BE2C (cell line): ENCODE results near the gene SSBP1.

Experiments used
- DNase-seq: peaks from one replicate; pipeline ENCODE4 v3.0.0-alpha.2; 2020
- H3K27me3 ChIP-seq: fragments of 250-450 bp; sonication (Bioruptor Pico); 2 replicates; pipeline ENCODE4 v1.5.1; 2020; ENCODE audit warnings: mild to moderate bottlenecking
- H3K36me3 ChIP-seq: fragments of 250-450 bp; sonication (Bioruptor Pico); 2 replicates; pipeline ENCODE4 v1.5.1; 2020; ENCODE audit warnings: mild to moderate bottlenecking
- H3K4me1 ChIP-seq: fragments of 250-450 bp; sonication (Bioruptor Pico); 2 replicates; pipeline ENCODE4 v1.5.1; 2020
- H3K4me3 ChIP-seq: 2 replicates; pipeline ENCODE4 v1.5.1; 2011; ENCODE audit warnings: low read depth, low read length
- H3K9me3 ChIP-seq: fragments of 250-450 bp; sonication (Bioruptor Pico); 2 replicates; pipeline ENCODE4 v1.5.1; 2020
- TF ChIP-seq, protein P1 (sequence below): IDR thresholded peaks from 2 replicates; pipeline ENCODE4 v1.5.1; 2012; ENCODE audit warnings: mild to moderate bottlenecking, low read depth, low read length

Gene SSBP1

DNA sequence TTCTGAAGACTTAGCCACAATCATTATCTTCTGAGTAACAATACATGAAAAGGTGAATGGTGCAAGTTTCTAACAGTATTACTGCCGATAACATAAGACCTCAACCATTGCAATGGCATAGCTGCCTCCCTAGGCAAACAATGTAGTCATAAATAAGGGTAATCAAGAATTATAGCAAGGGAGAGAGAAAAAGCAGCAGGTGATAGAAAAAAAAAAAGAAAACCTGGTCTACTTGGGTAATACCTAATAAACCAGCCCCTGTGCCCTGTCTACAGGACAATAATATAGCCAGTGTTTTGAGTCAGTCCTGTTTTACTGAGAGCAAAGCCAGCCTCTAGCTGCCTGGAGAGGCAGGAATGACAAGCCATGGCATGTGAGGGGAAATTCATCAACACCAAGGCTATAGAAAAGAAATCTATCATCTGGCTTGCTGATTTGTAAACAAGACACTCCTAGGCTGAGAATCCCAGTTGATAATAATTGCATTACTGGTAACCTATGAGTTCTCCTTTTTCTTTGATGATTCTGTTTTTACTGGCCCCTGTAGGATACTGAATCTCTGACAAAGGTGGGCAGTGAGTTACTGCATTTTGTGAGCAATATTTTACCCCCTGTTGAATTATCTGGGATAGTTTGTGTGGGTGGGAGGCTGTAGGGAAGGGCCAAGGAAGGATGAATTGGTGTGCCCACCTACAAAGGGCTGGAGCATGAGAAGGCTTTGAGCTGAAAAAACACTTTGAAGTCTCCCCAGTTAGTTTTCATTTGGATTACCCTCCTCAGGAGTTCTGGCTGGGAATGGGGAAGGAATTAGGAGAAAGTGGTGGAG is 31.7 kb upstream of the SSBP1 start:
- no peaks in the 10 kb centered on the region for H3K27me3 ChIP-seq
- no peaks in the 10 kb centered on the region for H3K9me3 ChIP-seq
- no peaks in the 10 kb centered on the region for H3K36me3 ChIP-seq
- TF ChIP-seq, protein P1, sequence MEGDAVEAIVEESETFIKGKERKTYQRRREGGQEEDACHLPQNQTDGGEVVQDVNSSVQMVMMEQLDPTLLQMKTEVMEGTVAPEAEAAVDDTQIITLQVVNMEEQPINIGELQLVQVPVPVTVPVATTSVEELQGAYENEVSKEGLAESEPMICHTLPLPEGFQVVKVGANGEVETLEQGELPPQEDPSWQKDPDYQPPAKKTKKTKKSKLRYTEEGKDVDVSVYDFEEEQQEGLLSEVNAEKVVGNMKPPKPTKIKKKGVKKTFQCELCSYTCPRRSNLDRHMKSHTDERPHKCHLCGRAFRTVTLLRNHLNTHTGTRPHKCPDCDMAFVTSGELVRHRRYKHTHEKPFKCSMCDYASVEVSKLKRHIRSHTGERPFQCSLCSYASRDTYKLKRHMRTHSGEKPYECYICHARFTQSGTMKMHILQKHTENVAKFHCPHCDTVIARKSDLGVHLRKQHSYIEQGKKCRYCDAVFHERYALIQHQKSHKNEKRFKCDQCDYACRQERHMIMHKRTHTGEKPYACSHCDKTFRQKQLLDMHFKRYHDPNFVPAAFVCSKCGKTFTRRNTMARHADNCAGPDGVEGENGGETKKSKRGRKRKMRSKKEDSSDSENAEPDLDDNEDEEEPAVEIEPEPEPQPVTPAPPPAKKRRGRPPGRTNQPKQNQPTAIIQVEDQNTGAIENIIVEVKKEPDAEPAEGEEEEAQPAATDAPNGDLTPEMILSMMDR = no peak
- DNase-seq = no peak
- no peak overlapping the region for H3K4me3 ChIP-seq
- no peaks in the 10 kb centered on the region for H3K4me1 ChIP-seq

DNA sequence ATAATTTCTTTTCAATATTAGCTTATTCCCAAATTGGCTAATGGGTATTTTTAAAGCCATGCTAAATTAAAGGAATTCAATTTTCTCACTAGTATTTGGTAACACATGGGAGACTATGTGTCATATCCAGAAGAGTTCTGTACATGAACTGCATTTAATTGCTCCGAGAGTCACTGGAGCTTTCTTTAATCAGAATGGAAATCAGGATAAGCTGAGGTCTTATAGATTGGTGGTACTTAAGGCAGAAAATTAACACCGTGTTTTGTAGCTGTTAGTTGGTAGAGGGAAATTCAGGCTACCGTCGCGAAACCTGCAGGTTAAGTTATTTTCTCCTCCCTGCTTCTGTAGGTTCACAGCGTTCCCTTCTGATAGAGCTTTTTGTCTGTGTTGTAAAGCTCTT is 29.8 kb upstream of the SSBP1 start, which contains the start of gene WEE2:
WEE2 (plus strand) TSS at position 3 of the 400 bp plus-strand sequence. CDS start 406 bp downstream, outside the sequence.
- no peaks in the 10 kb centered on the region for H3K9me3 ChIP-seq
- TF ChIP-seq, protein P1 = no peak
- no peak for DNase-seq
- no peak within 1 kb of the TSS for H3K4me3 ChIP-seq
- no peaks in the 10 kb centered on the region for H3K36me3 ChIP-seq
- H3K27me3 ChIP-seq = no peaks in the 10 kb centered on the region
- H3K4me1 ChIP-seq = no peaks in the 10 kb centered on the region

- H3K4me3 ChIP-seq = no peak overlapping the region
- no peaks in the 10 kb centered on the region for H3K36me3 ChIP-seq
- TF ChIP-seq, protein P1 = no peak
- peaks cover 4% of the 10 kb centered on the region; the same call in 1 of the 2 replicates for H3K27me3 ChIP-seq
- H3K9me3 ChIP-seq = no peaks in the 10 kb centered on the region
- H3K4me1 ChIP-seq = no peaks in the 10 kb centered on the region
- DNase-seq = no peak
Measured at GRCh38 chr7:141709318-141709717, 28.8 kb upstream of the SSBP1 start.

GRCh38 chr7:141709749-141710148 is 28.4 kb upstream of the SSBP1 start:
- Histone ChIP-seq H3K9me3 (no peaks in the 10 kb centered on the region), H3K4me1 (no peaks in the 10 kb centered on the region), H3K27me3 (peaks cover 8% of the 10 kb centered on the region; the same call in 1 of the 2 replicates), H3K4me3 (no peak overlapping the region), H3K36me3 (no peaks in the 10 kb centered on the region)
- DNase-seq = no peak
- TF ChIP-seq, protein P1 = no peak

- TF ChIP-seq, protein P1 = 0 out of 2 replicates have a peak, but pooled peaks have one; percentile 4
- no peaks in the 10 kb centered on the region for H3K9me3 ChIP-seq
Measured at GRCh38 chr7:141710301-141710700, 27.9 kb upstream of the SSBP1 start.

DNA sequence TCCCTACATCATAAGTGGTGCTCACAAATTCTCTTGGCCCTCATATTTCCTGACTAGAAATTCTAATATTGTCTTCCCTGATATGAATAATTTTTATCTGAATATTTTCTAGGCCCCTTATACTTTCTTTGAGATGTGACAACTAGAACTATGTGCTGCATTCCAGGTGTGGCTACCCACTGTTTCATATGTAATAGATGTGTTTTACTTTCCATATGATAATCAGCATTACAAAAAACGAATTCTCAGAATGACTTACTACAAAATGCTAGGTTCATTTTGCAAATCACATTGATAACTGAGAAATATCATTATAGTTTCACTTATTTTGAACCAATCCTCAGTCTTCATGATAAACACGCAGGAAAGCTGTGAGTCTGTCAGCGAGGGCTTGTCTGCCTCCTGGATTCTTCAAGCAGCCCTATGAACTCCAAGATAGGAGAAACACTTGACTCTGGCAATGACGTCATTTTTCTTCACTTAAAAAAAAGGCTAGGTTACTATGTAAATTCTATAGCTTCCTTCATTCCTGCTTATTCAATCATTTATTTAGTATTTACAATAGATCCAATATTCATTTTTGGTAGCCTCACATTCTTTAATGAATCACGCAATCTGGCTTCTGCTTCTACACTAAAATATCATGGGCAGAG is 25.4 kb upstream of the SSBP1 start:
- Histone ChIP-seq H3K9me3 (no peaks in the 10 kb centered on the region), H3K27me3 (peaks cover 17% of the 10 kb centered on the region), H3K4me1 (no peaks in the 10 kb centered on the region), H3K4me3 (no peak overlapping the region), H3K36me3 (no peaks in the 10 kb centered on the region)
- no peak for DNase-seq
- TF ChIP-seq, protein P1 = no peak

More at GRCh38 chr7:141710301-141710700, 27.9 kb upstream of the SSBP1 start:
- H3K4me3 ChIP-seq = no peak overlapping the region
- H3K4me1 ChIP-seq = no peaks in the 10 kb centered on the region
- H3K27me3 ChIP-seq = peaks cover 12% of the 10 kb centered on the region; the same call in 1 of the 2 replicates
- no peaks in the 10 kb centered on the region for H3K36me3 ChIP-seq
- no peak for DNase-seq
